ENCODE results near the gene GTF2F2.

GRCh38 chr13:45166858-45167257, 46.5 kb downstream of the GTF2F2 start:
- TF ChIP-seq, protein P1, sequence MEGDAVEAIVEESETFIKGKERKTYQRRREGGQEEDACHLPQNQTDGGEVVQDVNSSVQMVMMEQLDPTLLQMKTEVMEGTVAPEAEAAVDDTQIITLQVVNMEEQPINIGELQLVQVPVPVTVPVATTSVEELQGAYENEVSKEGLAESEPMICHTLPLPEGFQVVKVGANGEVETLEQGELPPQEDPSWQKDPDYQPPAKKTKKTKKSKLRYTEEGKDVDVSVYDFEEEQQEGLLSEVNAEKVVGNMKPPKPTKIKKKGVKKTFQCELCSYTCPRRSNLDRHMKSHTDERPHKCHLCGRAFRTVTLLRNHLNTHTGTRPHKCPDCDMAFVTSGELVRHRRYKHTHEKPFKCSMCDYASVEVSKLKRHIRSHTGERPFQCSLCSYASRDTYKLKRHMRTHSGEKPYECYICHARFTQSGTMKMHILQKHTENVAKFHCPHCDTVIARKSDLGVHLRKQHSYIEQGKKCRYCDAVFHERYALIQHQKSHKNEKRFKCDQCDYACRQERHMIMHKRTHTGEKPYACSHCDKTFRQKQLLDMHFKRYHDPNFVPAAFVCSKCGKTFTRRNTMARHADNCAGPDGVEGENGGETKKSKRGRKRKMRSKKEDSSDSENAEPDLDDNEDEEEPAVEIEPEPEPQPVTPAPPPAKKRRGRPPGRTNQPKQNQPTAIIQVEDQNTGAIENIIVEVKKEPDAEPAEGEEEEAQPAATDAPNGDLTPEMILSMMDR (IDR thresholded peaks at IDR 0.05), result no peak
- no peak for TF ChIP-seq EP300 (IDR thresholded peaks at IDR 0.05)
- TF ChIP-seq POLR2A (IDR thresholded peaks at IDR 0.05), result no peak

Measured in upper lobe of left lung (tissue), 4 donors.